Loucy (cell line): ENCODE results near the gene BTBD7.

Source experiments
- H2AFZ ChIP-seq: fragments of 200-600 bp; sonication (generic); 2 replicates; pipeline ENCODE4 v1.6.0; 2016; ENCODE audit warnings: antibody characterized with exemption, mild to moderate bottlenecking, low read length, moderate library complexity
- H3F3A ChIP-seq: fragments of 200-600 bp; 2 replicates; pipeline ENCODE4 v1.6.0; 2016; ENCODE audit warnings: antibody characterized with exemption, low read depth, mild to moderate bottlenecking
- H3K27me3 ChIP-seq: fragments of 200-600 bp; sonication (generic); 2 replicates; pipeline ENCODE4 v1.6.1; 2014; ENCODE audit warnings: low read length, mild to moderate bottlenecking; ENCODE audit not compliant: insufficient read depth, poor library complexity, severe bottlenecking
- H3K36me3 ChIP-seq: fragments of 200-600 bp; sonication (generic); 2 replicates; pipeline ENCODE4 v1.6.1; 2016; ENCODE audit warnings: low read length; ENCODE audit not compliant: insufficient read depth
- H3K4me1 ChIP-seq: fragments of 200-600 bp; sonication (generic); 2 replicates; pipeline ENCODE4 v1.5.1; 2014; ENCODE audit warnings: low read length, mild to moderate bottlenecking; ENCODE audit not compliant: insufficient read depth, poor library complexity, severe bottlenecking
- H3K4me2 ChIP-seq: fragments of 200-600 bp; sonication (generic); 2 replicates; pipeline ENCODE4 v1.6.0; 2014; ENCODE audit warnings: antibody characterized with exemption, low read length, low read depth, mild to moderate bottlenecking; ENCODE audit not compliant: poor library complexity, severe bottlenecking
- H3K4me3 ChIP-seq: fragments of 200-600 bp; sonication (generic); 2 replicates; pipeline ENCODE4 v1.5.1; 2014; ENCODE audit warnings: low read length, mild to moderate bottlenecking, mixed read lengths; ENCODE audit not compliant: poor library complexity, severe bottlenecking
- H3K79me2 ChIP-seq: fragments of 200-600 bp; sonication (generic); 2 replicates; pipeline ENCODE4 v1.6.1; 2014; ENCODE audit warnings: low read length; ENCODE audit not compliant: insufficient read depth
- H3K9ac ChIP-seq: fragments of 200-600 bp; sonication (generic); 2 replicates; pipeline ENCODE4 v1.6.0; 2014; ENCODE audit warnings: mild to moderate bottlenecking, low read depth, low read length, moderate library complexity; ENCODE audit not compliant: poor library complexity, severe bottlenecking
- H3K9me2 ChIP-seq: fragments of 200-600 bp; sonication (generic); replicated peaks from 2 replicates; pipeline ENCODE4 v1.6.1; 2016; ENCODE audit warnings: low read depth, low read length, mixed read lengths
- H3K9me3 ChIP-seq: fragments of 200-600 bp; sonication (generic); 2 replicates; pipeline ENCODE4 v1.6.1; 2014; ENCODE audit warnings: mild to moderate bottlenecking, antibody characterized with exemption, low read length, low read depth; ENCODE audit not compliant: insufficient read depth
- H4K20me1 ChIP-seq: fragments of 200-600 bp; sonication (generic); 2 replicates; pipeline ENCODE4 v1.6.0; 2014; ENCODE audit warnings: antibody characterized with exemption, low read length, mild to moderate bottlenecking; ENCODE audit not compliant: insufficient read depth, poor library complexity, severe bottlenecking
- EZH2phosphoT487 ChIP-seq: fragments of 200-600 bp; IDR thresholded peaks from 2 replicates; pipeline ENCODE4 v1.6.1; 2018; ENCODE audit warnings: antibody characterized with exemption, mild to moderate bottlenecking, moderate library complexity, borderline replicate concordance
- TF ChIP-seq, protein P1 (sequence below): fragments of 200-600 bp; sonication (generic); conservative IDR thresholded peaks from 2 replicates; pipeline ENCODE4 v1.5.1; 2014; ENCODE audit warnings: mild to moderate bottlenecking, antibody characterized with exemption, low read length

The BTBD7 gene

DNA sequence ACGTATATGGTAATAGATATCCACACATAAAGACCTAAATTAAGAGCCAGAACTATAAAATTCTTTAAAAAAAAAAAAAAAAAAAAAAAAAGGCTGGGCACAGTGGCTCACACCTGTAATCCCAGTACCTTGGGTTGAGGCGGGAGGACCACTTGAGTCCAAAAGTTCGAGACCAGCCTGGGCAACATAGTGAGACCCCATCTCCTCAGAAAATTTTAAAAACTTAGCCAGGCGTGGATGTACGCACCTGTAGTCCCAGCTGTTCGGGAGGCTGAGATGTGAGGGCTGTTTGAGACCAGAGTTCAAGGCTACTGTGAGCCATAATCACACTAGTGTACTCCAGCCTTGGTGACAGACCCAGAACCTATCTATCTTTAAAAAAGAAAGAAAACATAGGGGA, 4.3 kb downstream of the BTBD7 start:
- Histone ChIP-seq H3K4me1 (peaks cover 37% of the 10 kb centered on the region), H4K20me1 (peaks cover 81% of the 10 kb centered on the region), H3K36me3 (peaks cover 13% of the 10 kb centered on the region; the same call in 1 of the 2 replicates)

DNA sequence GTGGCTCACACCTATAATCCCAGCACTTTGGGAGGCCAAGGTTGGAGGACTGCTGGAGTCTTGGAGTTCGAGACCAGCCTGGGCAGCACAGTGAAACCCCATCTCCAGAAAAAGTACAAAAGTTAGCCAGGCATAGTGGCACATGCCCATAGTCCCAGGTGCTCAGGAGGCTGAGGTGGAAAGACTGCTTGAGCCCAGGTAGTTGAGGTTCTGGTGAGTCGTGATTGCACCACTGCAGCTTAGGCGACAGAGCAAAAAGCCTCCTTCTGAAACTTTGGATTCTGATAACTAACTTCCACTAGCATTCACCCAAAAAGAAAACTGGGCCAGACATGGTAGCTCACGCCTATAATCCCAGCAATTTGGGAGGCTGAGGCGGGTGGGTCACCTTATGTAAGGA, 6.6 kb downstream of the BTBD7 start:
- Histone ChIP-seq H3F3A (no peaks in the 10 kb centered on the region), H3K4me2 (peak overlapping the region; percentile 32), H3K27me3 (no peaks in the 10 kb centered on the region), H4K20me1 (peaks cover 94% of the 10 kb centered on the region), H3K36me3 (peaks cover 28% of the 10 kb centered on the region), H3K9ac (no peak overlapping the region), H2AFZ (no peak overlapping the region), H3K9me2 (no peaks in the 10 kb centered on the region), H3K79me2 (peaks cover 100% of the 10 kb centered on the region), H3K9me3 (no peaks in the 10 kb centered on the region), H3K4me1 (peaks cover 45% of the 10 kb centered on the region), H3K4me3 (no peak overlapping the region)
- TF ChIP-seq, protein P1, sequence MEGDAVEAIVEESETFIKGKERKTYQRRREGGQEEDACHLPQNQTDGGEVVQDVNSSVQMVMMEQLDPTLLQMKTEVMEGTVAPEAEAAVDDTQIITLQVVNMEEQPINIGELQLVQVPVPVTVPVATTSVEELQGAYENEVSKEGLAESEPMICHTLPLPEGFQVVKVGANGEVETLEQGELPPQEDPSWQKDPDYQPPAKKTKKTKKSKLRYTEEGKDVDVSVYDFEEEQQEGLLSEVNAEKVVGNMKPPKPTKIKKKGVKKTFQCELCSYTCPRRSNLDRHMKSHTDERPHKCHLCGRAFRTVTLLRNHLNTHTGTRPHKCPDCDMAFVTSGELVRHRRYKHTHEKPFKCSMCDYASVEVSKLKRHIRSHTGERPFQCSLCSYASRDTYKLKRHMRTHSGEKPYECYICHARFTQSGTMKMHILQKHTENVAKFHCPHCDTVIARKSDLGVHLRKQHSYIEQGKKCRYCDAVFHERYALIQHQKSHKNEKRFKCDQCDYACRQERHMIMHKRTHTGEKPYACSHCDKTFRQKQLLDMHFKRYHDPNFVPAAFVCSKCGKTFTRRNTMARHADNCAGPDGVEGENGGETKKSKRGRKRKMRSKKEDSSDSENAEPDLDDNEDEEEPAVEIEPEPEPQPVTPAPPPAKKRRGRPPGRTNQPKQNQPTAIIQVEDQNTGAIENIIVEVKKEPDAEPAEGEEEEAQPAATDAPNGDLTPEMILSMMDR = no peak
- no peak for TF ChIP-seq EZH2phosphoT487

More for the DNA sequence above, 4.3 kb downstream of the BTBD7 start:
- Histone ChIP-seq H3K9me2 (no peaks in the 10 kb centered on the region), H3K79me2 (peaks cover 97% of the 10 kb centered on the region), H3F3A (no peaks in the 10 kb centered on the region), H3K4me2 (peak overlapping the region; percentile 82), H3K27me3 (no peaks in the 10 kb centered on the region), H3K9me3 (no peaks in the 10 kb centered on the region), H2AFZ (no peak overlapping the region), H3K4me3 (peak overlapping the region; percentile 93), H3K9ac (peak overlapping the region; percentile 96)
- TF ChIP-seq EZH2phosphoT487 = no peak
- TF ChIP-seq, protein P1 = no peak

DNA sequence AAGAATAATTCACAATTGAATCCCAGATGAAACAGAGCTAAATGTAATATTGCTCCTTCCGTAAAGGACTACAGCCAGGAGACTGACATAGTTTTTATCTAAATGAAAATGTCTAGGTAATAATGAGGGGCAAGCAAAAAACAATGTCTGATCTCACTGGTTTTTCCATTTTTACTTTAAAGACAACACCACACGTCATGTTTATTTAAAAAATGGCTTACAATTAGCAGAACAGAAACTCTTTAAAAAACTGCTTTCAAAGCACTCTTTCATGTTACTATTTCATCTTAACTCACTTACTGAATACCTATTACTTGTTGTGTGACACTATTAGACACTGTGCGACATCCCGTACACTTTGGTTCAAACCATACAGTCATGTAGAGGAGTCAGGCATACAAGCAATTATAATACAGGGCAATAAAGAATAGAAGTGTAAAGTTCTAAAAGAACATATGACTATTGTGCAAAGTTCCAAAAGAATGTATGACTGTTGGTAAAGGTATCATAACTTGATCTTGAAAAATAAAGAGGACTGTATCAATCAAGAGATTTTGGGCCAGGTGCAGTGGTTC, 9.1 kb downstream of the BTBD7 start:
- H3K36me3 ChIP-seq = peaks cover 28% of the 10 kb centered on the region
- H3K4me2 ChIP-seq = peak overlapping the region; percentile 23
- peaks cover 100% of the 10 kb centered on the region for H3K79me2 ChIP-seq
- H3K4me3 ChIP-seq = no peak overlapping the region
- H3F3A ChIP-seq = peaks cover 6% of the 10 kb centered on the region; the same call in 1 of the 2 replicates
- H2AFZ ChIP-seq = no peak overlapping the region
- H3K9ac ChIP-seq = no peak overlapping the region
- no peaks in the 10 kb centered on the region for H3K27me3 ChIP-seq
- no peaks in the 10 kb centered on the region for H3K9me2 ChIP-seq
- peaks cover 95% of the 10 kb centered on the region for H4K20me1 ChIP-seq
- peaks cover 47% of the 10 kb centered on the region for H3K4me1 ChIP-seq
- TF ChIP-seq, protein P1 = no peak
- TF ChIP-seq EZH2phosphoT487 = no peak
- H3K9me3 ChIP-seq = no peaks in the 10 kb centered on the region
